GM10266 (cell line): ENCODE measurements around the gene LAG3.
A peak's percentile ranks its signal among the peaks of the same experiment; 100 is the strongest.

Source experiments
- DNase-seq: peaks from one replicate; pipeline ENCODE4 v3.0.0; 2012; ENCODE audit errors: extremely low spot score
- TF ChIP-seq, protein P1 (sequence below): IDR thresholded peaks from 2 replicates; pipeline ENCODE4 v1.5.1; 2012; ENCODE audit warnings: mild to moderate bottlenecking, low read depth; ENCODE audit not compliant: control insufficient read depth, insufficient read depth; ENCODE audit errors: missing control alignments

LAG3 gene

DNA sequence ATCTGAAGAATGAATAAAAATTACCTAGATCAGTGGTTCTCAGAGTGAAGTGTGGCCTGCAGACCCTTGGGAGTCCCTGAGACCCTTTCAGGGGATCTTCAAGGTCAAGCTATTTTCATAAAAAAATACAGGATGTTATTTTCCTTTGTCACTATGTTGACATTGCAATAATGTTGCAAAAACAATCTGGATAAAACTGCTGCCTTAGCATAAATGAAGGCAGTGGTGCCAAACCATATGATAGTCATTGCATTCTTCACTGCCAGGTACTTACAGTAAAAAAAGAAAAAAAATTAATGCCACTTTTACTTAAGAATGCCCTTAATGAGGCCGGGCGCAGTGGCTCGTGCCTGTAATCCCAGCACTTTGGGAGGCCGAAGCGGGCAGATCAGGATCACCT is 15.0 kb downstream of the LAG3 start:
- DNase-seq, result no peak
- TF ChIP-seq, protein P1, sequence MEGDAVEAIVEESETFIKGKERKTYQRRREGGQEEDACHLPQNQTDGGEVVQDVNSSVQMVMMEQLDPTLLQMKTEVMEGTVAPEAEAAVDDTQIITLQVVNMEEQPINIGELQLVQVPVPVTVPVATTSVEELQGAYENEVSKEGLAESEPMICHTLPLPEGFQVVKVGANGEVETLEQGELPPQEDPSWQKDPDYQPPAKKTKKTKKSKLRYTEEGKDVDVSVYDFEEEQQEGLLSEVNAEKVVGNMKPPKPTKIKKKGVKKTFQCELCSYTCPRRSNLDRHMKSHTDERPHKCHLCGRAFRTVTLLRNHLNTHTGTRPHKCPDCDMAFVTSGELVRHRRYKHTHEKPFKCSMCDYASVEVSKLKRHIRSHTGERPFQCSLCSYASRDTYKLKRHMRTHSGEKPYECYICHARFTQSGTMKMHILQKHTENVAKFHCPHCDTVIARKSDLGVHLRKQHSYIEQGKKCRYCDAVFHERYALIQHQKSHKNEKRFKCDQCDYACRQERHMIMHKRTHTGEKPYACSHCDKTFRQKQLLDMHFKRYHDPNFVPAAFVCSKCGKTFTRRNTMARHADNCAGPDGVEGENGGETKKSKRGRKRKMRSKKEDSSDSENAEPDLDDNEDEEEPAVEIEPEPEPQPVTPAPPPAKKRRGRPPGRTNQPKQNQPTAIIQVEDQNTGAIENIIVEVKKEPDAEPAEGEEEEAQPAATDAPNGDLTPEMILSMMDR, result no peak

DNA sequence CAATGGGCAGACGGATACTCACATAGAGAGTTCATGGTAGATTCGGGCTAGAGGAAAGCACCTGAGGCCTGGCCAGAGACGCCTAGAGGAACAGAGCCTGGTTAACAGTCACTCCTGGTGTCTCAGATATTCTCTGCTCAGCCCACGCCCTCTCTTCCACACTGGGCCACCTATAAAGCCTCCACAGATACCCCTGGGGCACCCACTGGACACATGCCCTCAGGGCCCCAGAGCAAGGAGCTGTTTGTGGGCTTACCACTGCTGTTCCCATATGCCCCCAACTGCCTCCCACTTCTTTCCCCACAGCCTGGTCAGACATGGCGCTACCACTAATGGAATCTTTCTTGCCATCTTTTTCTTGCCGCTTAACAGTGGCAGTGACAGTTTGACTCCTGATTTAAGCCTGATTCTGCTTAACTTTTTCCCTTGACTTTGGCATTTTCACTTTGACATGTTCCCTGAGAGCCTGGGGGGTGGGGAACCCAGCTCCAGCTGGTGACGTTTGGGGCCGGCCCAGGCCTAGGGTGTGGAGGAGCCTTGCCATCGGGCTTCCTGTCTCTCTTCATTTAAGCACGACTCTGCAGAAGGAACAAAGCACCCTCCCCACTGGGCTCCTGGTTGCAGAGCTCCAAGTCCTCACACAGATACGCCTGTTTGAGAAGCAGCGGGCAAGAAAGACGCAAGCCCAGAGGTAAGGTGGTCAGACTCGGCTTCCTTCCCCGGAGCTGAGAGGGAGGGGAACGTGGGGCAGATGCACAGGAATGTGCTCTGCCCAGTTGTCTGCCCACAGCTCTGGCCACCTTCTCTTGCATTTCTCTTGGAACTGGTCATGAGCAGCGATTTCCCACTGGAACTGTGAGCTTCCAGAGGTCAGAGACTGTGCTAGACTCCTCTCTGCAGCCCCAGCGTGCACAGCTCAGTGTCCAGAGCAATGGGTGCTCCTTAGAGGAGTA is 16.9 kb downstream of the LAG3 start, which contains the start of gene CD4:
CD4 (plus strand) TSS at position 557 of the 953 bp plus-strand sequence. CDS start 10,611 bp downstream, outside the sequence.
- DNase-seq, result no peak
- TF ChIP-seq, protein P1, result no peak

DNA sequence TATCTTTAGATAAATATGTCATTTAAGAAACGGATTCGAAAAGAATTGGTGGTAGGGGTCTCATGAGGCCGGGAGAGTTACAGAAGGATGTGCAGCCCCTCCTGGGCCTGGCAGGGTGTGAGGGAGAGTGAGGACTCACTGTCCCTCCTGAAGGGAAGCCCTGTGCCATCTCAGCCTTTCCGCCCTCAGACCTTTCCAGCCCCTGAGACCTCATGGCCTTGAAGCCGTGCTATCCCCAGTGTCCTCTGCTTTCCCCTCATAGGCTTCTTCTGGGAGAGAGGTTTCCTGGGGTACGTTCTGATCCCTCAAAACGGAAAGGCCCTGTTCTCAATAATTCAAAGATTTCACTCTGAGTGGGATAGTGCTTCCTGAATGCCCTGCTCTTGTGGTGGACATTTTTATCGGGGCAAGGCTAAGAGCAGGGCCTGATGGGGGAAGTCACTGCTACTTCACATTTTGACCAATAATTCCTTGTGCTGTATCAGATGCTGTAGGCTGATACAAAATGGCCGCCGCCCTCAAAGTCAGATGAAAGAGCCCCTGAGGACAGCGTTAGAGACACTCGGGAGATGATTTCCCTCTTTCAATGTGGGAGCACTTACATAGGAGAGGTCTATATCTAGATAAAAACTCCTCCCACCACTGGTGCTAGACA is 18.3 kb downstream of the LAG3 start:
- TF ChIP-seq, protein P1, result no peak
- DNase-seq, result no peak

DNA sequence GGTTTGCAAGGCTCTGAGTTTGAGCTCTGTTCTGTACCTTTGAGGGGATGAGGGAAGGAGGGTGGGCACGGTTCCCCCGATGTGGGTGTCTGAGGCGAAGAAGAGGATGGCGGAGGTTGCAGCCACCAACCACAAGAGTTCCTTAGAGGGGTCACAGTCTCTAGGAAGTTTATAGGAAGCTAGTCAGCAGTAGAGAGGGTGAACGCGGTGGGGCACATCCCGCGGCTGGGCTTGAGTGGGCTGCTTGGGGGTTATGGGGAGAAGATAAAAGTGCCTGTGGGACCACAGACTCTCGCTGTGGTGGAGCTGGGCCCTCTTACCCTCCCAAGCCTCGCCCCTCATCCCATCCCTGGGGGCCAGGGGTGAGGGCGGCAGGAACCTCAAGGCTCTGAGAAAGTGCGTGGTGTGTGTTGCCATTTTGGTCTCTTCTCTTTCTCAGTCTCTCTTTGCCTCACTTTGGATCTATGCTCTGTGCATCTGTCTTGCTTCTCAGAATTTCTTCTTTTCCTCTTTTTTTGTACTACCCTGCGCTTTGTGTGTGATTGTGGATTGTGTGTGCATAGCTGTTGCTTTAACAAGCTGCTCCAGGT is 19.7 kb downstream of the LAG3 start:
- no peak for DNase-seq

DNA sequence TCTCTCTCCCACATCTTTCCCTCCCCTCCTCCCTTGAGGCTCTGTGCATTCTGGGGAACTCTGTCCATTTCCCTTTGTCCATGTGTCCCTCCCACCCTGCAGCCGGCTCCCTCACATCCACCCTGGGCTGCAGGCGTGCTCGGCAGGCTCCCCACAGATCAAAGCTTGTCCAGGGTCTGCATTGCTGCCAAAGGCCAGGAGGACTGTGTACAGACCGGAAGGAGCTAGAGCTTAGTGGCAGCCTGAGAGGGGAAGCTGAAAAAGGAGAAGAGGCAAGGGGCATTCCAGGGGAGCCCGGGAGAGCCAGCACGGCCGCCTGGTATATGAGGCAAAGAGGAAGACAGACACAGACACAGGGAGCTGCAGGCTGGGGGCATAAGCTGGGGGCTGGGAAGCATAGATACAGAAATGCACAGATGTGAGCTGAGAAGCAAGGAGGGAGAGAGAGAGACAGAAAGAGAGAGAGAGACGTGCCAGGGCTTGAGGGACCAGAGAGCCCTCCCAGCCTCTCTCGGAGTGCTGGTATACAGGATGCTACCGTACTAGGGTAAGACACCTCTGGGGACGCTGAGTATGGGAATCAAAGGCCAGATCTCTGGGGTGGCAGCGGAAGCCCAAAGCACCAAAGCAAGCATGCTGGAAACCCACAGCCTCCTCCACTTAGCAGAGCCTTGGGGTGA is 20.3 kb downstream of the LAG3 start:
- TF ChIP-seq, protein P1, result no peak
- peak; percentile 45 for DNase-seq

More for the DNA sequence above, 19.7 kb downstream of the LAG3 start:
- TF ChIP-seq, protein P1, result no peak

DNA sequence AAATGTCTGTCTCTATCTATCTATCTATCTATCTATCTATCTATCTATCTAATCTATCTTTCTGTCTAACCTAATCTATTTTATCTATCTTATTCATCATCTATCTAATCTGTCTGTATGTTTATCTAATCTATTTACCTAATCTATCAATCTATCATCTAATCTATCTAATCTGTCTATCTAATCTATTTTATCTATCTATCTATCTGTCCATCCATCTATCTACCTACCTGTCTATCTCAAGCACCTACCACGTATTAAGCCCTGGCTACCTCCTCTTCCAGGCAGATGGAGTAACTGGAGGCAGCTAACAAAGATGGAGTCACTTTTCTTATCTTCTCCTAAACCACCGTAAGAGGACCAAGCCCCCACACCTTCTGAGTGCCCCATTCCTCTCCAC is 22.8 kb downstream of the LAG3 start:
- DNase-seq, result no peak

More for the DNA sequence above, 22.8 kb downstream of the LAG3 start:
- TF ChIP-seq, protein P1, result no peak
